ENCODE measurements around the gene ISOC2.
"Not testable (repeated sequence)": the region's sequence is repeated elsewhere in the genome, so short reads cannot be mapped to it uniquely, and the experiment has no call there.

The ISOC2 gene

GRCh38 chr19:55461259-55461973 is at the start of gene ISOC2:
Gene ISOC2, minus strand, starts transcription at chr19:55461642. Its CDS starts 5,156 bp downstream, at chr19:55456486.
- peak; percentile 100 for DNase-seq (ENCODE audit: low read depth)

GRCh38 chr19:55508120-55508519 is 46.7 kb upstream of the ISOC2 start:
- DNase-seq (ENCODE audit: low read depth) = no peak

GRCh38 chr19:55504981-55505380 is 43.5 kb upstream of the ISOC2 start:
- DNase-seq (ENCODE audit: low read depth) = no peak

- DNase-seq (ENCODE audit: low read depth) = no peak
These were observed 42.8 kb upstream of the ISOC2 start for GRCh38 chr19:55504252-55504603.

GRCh38 chr19:55503502-55504251 is 42.2 kb upstream of the ISOC2 start:
- peak; percentile 80 for DNase-seq (ENCODE audit: low read depth)

- no peak for DNase-seq (ENCODE audit: low read depth)
These were observed 41.7 kb upstream of the ISOC2 start for GRCh38 chr19:55503157-55503501.

- DNase-seq (ENCODE audit: low read depth) = no peak
These were observed 40.9 kb upstream of the ISOC2 start for GRCh38 chr19:55502197-55502952.

GRCh38 chr19:55500368-55500952 is 39.0 kb upstream of the ISOC2 start:
- DNase-seq (ENCODE audit: low read depth) = no peak

- no peak for DNase-seq (ENCODE audit: low read depth)
These were observed 36.9 kb upstream of the ISOC2 start for GRCh38 chr19:55498246-55498840.

GRCh38 chr19:55497763-55498162 is 36.3 kb upstream of the ISOC2 start:
- no peak for DNase-seq (ENCODE audit: low read depth)

GRCh38 chr19:55496820-55497219 is 35.4 kb upstream of the ISOC2 start:
- not testable (repeated sequence) for DNase-seq (ENCODE audit: low read depth)

- DNase-seq (ENCODE audit: low read depth) = no peak
These were observed 34.4 kb upstream of the ISOC2 start for GRCh38 chr19:55495646-55496349.

GRCh38 chr19:55494172-55494761 is 32.8 kb upstream of the ISOC2 start:
- DNase-seq (ENCODE audit: low read depth) = no peak

- DNase-seq (ENCODE audit: low read depth) = no peak
These were observed 32.3 kb upstream of the ISOC2 start for GRCh38 chr19:55493645-55494171.

GRCh38 chr19:55493052-55493644 is 31.7 kb upstream of the ISOC2 start:
- no peak for DNase-seq (ENCODE audit: low read depth)

- DNase-seq (ENCODE audit: low read depth) = no peak
These were observed 31.0 kb upstream of the ISOC2 start for GRCh38 chr19:55492362-55492944.

- no peak for DNase-seq (ENCODE audit: low read depth)
These were observed 30.3 kb upstream of the ISOC2 start for GRCh38 chr19:55491546-55492360.

GRCh38 chr19:55490478-55491432 is 29.3 kb upstream of the ISOC2 start:
- DNase-seq (ENCODE audit: low read depth) = no peak
